ENCODE results near the gene ZNF236. TPM values are rescaled to one million over a fixed set of nuclear protein-coding genes. Genes with fewer than 3 reads are reported as not detected.
A peak's percentile ranks its signal among the peaks of the same experiment; 100 is the strongest.

The ZNF236 gene
- total RNA-seq, 2 experiments from 2014 or later, result 12.0 to 14.3 TPM

- H3K27me3 Mint-ChIP-seq, result no peaks in the 10 kb centered on the region
- DNase-seq, result no peak
- no peak overlapping the region for H3K4me3 Mint-ChIP-seq
- no peaks in the 10 kb centered on the region for H3K9me3 Mint-ChIP-seq
- no peaks in the 10 kb centered on the region for H3K4me1 Mint-ChIP-seq
- H3K36me3 Mint-ChIP-seq, result peaks cover 46% of the 10 kb centered on the region
- no peak overlapping the region for H3K27ac Mint-ChIP-seq
Observed at GRCh38 chr18:76895498-76895897, 73.1 kb downstream of the ZNF236 start.

DNA sequence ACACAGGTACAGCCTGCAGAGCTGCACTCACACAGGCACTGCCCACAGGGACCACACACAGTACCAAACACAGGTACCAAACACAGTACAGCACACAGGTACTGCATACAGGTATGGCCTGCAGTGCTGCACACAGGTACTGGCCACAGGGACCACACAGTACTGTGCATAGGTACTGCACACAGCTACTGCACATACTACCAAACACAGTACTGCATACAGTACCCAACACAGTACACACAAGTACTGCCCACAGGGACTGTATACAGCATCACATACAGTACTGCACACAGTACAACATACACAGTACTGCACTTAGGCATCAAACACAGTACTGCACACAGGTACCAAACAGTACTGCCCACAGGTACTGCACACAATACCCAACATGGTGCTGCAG lies 74.3 kb downstream of the ZNF236 start:
- Mint-ChIP-seq H3K36me3 (peaks cover 43% of the 10 kb centered on the region), H3K9me3 (no peaks in the 10 kb centered on the region), H3K4me3 (no peak overlapping the region), H3K27ac (no peak overlapping the region), H3K4me1 (no peaks in the 10 kb centered on the region), H3K27me3 (no peaks in the 10 kb centered on the region)
- no peak for DNase-seq

DNA sequence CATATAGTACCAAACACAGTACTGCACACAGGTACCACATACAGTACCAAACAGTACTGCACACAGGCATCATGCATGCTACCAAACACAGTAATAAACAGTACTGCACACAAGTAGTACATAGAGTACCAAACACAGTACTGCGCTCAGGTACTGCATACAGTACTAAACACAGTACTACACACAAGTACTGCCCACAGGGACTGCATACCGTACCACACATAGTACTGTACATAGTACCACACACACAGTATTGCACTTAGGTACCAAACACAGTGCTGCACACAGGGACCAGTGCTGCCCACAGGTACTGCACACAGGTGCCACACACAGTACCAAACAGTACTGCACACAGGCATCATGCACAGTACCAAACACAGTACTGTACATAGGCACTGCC lies 74.9 kb downstream of the ZNF236 start:
- peaks cover 41% of the 10 kb centered on the region for H3K36me3 Mint-ChIP-seq
- H3K9me3 Mint-ChIP-seq, result no peaks in the 10 kb centered on the region
- no peaks in the 10 kb centered on the region for H3K4me1 Mint-ChIP-seq
- no peaks in the 10 kb centered on the region for H3K27me3 Mint-ChIP-seq
- no peak overlapping the region for H3K27ac Mint-ChIP-seq
- DNase-seq, result no peak
- no peak overlapping the region for H3K4me3 Mint-ChIP-seq

DNA sequence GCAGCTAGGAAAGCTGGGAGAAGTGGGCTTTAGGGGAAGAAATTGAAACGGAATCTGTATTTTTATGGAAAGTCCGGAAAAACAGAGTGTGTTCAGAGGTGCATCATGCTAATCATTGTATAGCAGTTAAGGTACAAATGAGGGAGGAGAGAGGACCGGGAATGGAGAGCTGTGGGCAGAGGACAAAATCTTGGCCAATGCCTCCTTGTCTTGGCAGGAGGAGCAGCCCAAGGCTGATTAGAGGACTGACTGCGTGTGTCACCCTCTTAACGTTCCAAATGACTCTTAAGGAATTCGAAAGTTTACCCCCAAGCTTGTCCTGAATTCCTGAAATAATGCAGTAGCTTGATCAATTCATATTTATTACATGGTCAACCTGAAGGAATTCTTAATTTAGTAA lies 81.0 kb downstream of the ZNF236 start:
- no peaks in the 10 kb centered on the region for H3K4me1 Mint-ChIP-seq
- H3K27ac Mint-ChIP-seq, result no peak overlapping the region
- H3K27me3 Mint-ChIP-seq, result no peaks in the 10 kb centered on the region
- H3K9me3 Mint-ChIP-seq, result no peaks in the 10 kb centered on the region
- H3K4me3 Mint-ChIP-seq, result no peak overlapping the region
- H3K36me3 Mint-ChIP-seq, result peaks cover 18% of the 10 kb centered on the region
- no peak for DNase-seq

DNA sequence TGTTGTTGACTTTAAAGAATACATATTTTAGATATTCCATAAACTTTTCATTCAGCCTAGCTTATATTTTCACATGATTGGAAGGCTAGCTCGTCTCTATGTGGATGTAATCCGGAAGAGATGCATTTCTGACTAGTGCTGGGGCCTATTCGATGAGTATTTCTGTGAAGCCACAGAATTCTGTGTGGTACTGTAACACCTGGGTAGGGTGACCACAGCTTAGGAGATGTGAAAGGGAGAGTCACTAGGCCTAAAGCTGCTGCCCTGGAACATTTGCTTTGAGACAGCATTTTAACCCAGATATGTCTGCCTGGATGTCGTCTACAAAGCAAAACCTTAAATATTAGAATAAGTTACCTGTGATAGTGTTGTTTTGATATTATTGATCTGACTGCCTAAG lies 83.5 kb downstream of the ZNF236 start:
- H3K27me3 Mint-ChIP-seq, result no peaks in the 10 kb centered on the region
- H3K9me3 Mint-ChIP-seq, result no peaks in the 10 kb centered on the region
- H3K4me1 Mint-ChIP-seq, result no peaks in the 10 kb centered on the region
- DNase-seq, result no peak
- H3K27ac Mint-ChIP-seq, result no peak overlapping the region
- peaks cover 7% of the 10 kb centered on the region for H3K36me3 Mint-ChIP-seq
- no peak overlapping the region for H3K4me3 Mint-ChIP-seq

DNA sequence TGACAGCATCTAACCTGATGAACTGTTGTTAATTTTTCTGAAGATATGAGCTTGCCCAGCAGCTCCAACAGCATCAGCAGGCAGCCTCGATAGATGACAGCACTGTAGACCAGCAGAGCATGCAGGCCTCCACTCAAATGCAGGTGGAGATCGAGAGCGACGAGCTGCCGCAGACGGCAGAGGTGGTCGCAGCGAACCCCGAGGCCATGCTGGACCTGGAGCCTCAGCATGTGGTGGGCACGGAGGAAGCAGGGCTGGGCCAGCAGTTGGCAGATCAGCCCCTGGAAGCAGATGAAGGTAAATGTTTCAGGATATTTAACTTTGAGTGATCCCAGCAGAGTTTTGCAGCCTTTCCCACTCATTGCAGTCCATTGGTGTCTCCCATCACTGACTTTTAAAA lies 85.9 kb downstream of the ZNF236 start:
- peaks cover 7% of the 10 kb centered on the region for H3K36me3 Mint-ChIP-seq
- no peak overlapping the region for H3K27ac Mint-ChIP-seq
- H3K9me3 Mint-ChIP-seq, result no peaks in the 10 kb centered on the region
- H3K27me3 Mint-ChIP-seq, result no peaks in the 10 kb centered on the region
- no peak for DNase-seq
- H3K4me3 Mint-ChIP-seq, result peak overlapping the region; percentile 34
- H3K4me1 Mint-ChIP-seq, result no peaks in the 10 kb centered on the region

GRCh38 chr18:76909439-76909838 lies 87.1 kb downstream of the ZNF236 start:
- Mint-ChIP-seq H3K4me3 (no peak overlapping the region), H3K9me3 (no peaks in the 10 kb centered on the region), H3K36me3 (peaks cover 9% of the 10 kb centered on the region), H3K27ac (no peak overlapping the region), H3K4me1 (no peaks in the 10 kb centered on the region), H3K27me3 (no peaks in the 10 kb centered on the region)
- no peak for DNase-seq

GRCh38 chr18:76911440-76911839 lies 89.1 kb downstream of the ZNF236 start:
- no peak overlapping the region for H3K27ac Mint-ChIP-seq
- H3K9me3 Mint-ChIP-seq, result no peaks in the 10 kb centered on the region

DNA sequence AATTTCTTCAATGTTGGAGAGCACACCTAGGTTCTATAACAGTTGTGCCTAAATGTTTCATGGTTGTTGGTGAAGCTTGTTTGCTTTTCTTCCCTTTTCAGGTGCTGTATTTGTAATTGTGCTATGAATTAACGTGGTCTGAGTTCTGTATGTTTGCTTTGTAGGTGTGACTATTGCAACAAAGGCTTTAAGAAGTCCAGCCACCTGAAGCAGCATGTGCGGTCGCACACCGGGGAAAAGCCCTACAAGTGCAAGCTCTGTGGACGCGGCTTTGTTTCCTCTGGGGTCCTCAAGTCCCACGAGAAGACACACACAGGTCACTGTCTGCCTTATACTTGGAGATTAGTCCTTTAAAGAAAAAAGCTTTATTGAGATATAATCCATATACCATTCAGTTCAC lies 91.2 kb downstream of the ZNF236 start:
- Mint-ChIP-seq H3K36me3 (peaks cover 12% of the 10 kb centered on the region), H3K4me3 (no peak overlapping the region), H3K4me1 (no peaks in the 10 kb centered on the region), H3K9me3 (no peaks in the 10 kb centered on the region), H3K27me3 (no peaks in the 10 kb centered on the region), H3K27ac (no peak overlapping the region)
- no peak for DNase-seq

More at GRCh38 chr18:76911440-76911839, 89.1 kb downstream of the ZNF236 start:
- Mint-ChIP-seq H3K4me3 (no peak overlapping the region), H3K4me1 (no peaks in the 10 kb centered on the region), H3K36me3 (peaks cover 11% of the 10 kb centered on the region), H3K27me3 (no peaks in the 10 kb centered on the region)
- DNase-seq, result no peak

GRCh38 chr18:76914314-76914713 lies 92.0 kb downstream of the ZNF236 start:
- H3K36me3 Mint-ChIP-seq, result peaks cover 12% of the 10 kb centered on the region

DNA sequence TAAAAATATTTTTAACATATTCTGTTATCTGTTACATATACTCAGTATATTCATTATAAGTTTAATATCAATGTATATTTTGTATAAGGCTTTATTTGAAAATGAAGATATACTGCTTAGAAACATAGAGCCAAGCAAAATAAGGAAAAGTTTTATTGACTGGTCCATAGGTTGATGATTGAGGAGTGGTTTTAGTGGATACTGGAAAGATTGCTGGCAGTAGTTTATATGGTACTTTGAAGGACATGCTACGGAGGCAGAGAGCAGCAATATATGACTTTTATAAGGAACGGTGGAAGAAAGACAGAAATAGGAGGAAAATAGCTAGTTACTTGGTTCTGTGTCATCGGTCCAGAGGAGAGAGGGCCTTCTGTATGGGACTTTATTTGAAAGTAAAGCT lies 92.4 kb downstream of the ZNF236 start:
- no peak overlapping the region for H3K27ac Mint-ChIP-seq
- no peaks in the 10 kb centered on the region for H3K9me3 Mint-ChIP-seq
- no peak for DNase-seq
- H3K27me3 Mint-ChIP-seq, result no peaks in the 10 kb centered on the region
- no peaks in the 10 kb centered on the region for H3K4me1 Mint-ChIP-seq
- peaks cover 15% of the 10 kb centered on the region for H3K36me3 Mint-ChIP-seq
- no peak overlapping the region for H3K4me3 Mint-ChIP-seq

More at GRCh38 chr18:76914314-76914713, 92.0 kb downstream of the ZNF236 start:
- no peaks in the 10 kb centered on the region for H3K9me3 Mint-ChIP-seq
- H3K27me3 Mint-ChIP-seq, result no peaks in the 10 kb centered on the region
- H3K27ac Mint-ChIP-seq, result no peak overlapping the region
- no peaks in the 10 kb centered on the region for H3K4me1 Mint-ChIP-seq
- DNase-seq, result no peak
- H3K4me3 Mint-ChIP-seq, result no peak overlapping the region

- no peak for DNase-seq
- Mint-ChIP-seq H3K27ac (no peak overlapping the region), H3K27me3 (no peaks in the 10 kb centered on the region), H3K4me3 (no peak overlapping the region), H3K9me3 (no peaks in the 10 kb centered on the region), H3K4me1 (no peaks in the 10 kb centered on the region), H3K36me3 (peaks cover 15% of the 10 kb centered on the region)
Observed at GRCh38 chr18:76915456-76915855, 93.1 kb downstream of the ZNF236 start.

GRCh38 chr18:76920974-76921373 lies 98.6 kb downstream of the ZNF236 start:
- DNase-seq, result no peak
- H3K27me3 Mint-ChIP-seq, result no peaks in the 10 kb centered on the region
- no peak overlapping the region for H3K4me3 Mint-ChIP-seq
- H3K36me3 Mint-ChIP-seq, result peaks cover 34% of the 10 kb centered on the region
- H3K9me3 Mint-ChIP-seq, result no peaks in the 10 kb centered on the region
- no peak overlapping the region for H3K27ac Mint-ChIP-seq
- H3K4me1 Mint-ChIP-seq, result peaks cover 11% of the 10 kb centered on the region

- H3K27me3 Mint-ChIP-seq, result no peaks in the 10 kb centered on the region
- H3K4me1 Mint-ChIP-seq, result peaks cover 11% of the 10 kb centered on the region
- no peaks in the 10 kb centered on the region for H3K9me3 Mint-ChIP-seq
- H3K27ac Mint-ChIP-seq, result no peak overlapping the region
- H3K4me3 Mint-ChIP-seq, result no peak overlapping the region
- DNase-seq, result peak; percentile 35
- peaks cover 36% of the 10 kb centered on the region for H3K36me3 Mint-ChIP-seq
Observed at GRCh38 chr18:76922107-76922506, 99.8 kb downstream of the ZNF236 start.

DNA sequence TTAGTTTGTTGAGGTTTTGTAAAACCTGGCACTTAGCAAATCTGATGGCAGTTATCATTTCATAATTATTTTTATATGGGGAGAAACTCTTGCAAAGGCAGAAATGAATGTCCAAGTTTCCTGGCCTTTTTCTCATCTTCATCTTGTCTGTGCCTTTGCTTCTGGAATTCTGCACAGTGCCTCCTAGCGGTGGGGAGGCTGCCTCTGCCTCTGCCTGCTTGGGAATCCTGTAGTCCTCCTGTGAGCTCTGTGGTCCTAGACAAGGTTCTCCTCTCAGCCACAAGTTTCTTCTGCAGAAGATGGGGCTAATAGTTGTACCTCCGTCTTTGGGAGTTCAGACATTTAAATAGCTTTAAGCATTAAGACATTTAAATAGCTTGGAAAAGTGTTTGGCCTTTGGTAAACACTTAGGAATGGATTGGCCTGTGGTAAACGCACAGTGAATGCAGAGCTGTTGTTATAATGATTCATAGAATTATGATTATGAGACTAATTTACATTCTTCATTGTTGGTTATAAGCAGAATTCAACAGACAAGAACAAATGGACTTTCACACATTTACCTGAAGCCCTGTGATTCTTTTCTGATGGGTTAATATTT lies 101.2 kb downstream of the ZNF236 start:
- H3K4me1 Mint-ChIP-seq, result peaks cover 11% of the 10 kb centered on the region
- H3K27ac Mint-ChIP-seq, result no peak overlapping the region
- peaks cover 32% of the 10 kb centered on the region for H3K36me3 Mint-ChIP-seq
- H3K4me3 Mint-ChIP-seq, result no peak overlapping the region
- DNase-seq, result no peak
- H3K9me3 Mint-ChIP-seq, result no peaks in the 10 kb centered on the region
- H3K27me3 Mint-ChIP-seq, result no peaks in the 10 kb centered on the region

DNA sequence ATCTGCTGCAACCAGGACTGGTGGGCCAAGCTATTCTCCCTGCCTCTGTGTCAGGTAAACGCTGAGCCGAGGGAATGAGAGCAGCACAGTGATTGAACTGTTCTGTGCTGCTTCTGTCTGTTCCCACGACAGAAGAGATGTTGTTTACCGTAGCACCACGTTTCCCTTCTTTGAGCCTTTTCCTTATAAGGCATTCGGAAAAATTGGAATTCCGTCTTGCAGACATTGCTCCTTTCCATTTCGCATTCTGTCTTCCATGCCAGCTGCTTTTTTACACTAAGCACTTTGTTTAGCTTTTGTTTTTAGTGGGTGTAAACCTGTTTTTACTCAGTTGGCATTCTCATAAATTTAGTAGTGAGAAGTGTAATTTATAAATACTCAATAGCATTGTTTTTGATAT lies 103.1 kb downstream of the ZNF236 start:
- H3K4me3 Mint-ChIP-seq, result no peak overlapping the region
- DNase-seq, result no peak
- no peaks in the 10 kb centered on the region for H3K9me3 Mint-ChIP-seq
- peaks cover 36% of the 10 kb centered on the region for H3K36me3 Mint-ChIP-seq
- peaks cover 13% of the 10 kb centered on the region for H3K4me1 Mint-ChIP-seq
- H3K27me3 Mint-ChIP-seq, result no peaks in the 10 kb centered on the region
- no peak overlapping the region for H3K27ac Mint-ChIP-seq

All from activated naive CD8-positive, alpha-beta T cell treated with anti-CD3 and anti-CD28 coated beads for 36 hours (primary cell).